CD4-positive, alpha-beta T cell treated with Interleukin-21 for 1 hour (primary cell): Measurements from ENCODE around the gene THRB.

Source experiments
- DNase-seq: peaks from one replicate; pipeline ENCODE4 v3.0.0-alpha.2; 2020

The THRB gene

GRCh38 chr3:24510030-24510648, 15.5 kb upstream of the THRB start:
- DNase-seq: no peak

GRCh38 chr3:24508423-24508839, 13.8 kb upstream of the THRB start:
- no peak for DNase-seq

DNA sequence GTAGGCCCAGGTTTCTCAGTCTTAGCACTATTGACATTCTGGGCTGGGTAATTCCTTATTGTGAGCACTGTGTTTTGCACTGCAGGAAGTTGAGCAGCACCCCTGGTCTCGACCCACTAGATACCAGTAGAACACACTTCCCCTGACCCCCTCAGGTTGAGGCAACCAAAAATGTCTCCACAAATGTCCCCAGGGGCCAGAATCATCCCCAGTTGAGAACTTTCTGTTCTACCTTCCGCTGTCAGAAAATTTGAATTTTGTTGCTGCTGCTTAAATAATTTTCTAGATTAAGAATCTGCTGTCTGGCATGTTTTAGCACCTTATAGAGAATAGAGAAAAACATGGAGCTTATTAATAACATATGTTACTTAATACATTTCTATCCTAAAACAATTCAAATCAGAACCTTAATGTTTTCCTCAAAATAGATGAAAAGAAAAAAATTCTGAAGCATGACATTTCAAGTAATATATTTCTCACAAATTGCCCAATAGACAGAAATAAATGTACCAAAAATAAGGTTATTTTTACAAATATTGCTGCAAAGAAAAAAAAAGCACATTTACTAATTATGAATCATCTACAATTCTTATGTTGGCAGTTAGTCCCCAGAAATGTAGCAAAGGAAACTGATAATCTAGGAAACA, 13.2 kb upstream of the THRB start:
- no peak for DNase-seq

- DNase-seq: no peak
Measured at GRCh38 chr3:24506966-24507775, 12.5 kb upstream of the THRB start.

DNA sequence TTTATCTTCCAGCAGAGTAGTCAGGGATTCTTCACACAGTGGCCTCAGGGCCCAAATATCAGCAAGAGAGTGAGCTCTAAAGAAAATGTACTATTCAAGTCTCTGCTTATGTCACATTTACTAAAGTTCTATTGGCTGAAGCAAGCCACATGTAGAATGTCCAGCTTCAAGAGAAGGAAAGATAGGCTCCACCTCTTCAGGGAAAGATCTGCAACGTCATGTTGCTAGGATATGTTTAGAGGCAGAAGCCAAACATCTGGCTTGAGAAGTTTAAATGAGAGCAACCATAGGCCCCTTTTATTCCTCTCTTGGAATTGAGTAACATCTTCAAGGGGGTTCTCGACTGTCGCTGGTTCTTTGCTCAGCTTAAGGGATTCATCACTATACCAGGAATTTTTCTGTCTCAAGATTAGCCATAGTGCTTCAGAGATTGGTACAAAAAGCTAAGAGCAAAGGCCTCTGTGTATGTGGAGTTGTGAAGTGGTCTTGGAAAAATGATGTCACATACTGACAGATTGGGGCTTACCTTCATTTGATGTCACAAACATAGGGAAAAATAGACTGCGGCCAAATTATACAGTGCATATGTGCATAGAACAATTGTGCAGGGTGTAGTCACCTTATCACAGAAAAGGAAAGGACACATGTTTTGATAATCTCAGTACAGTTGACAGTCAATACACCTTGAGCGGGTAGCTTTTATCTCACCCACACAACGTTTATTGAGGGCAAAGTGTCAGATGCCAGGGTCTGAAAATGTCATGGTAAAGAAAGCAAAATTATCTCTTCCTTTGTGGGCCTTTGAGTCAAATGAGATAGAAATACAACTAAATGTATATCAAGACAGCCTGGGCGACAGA, 11.3 kb upstream of the THRB start:
- no peak for DNase-seq

GRCh38 chr3:24504772-24505171, 10.1 kb upstream of the THRB start:
- no peak for DNase-seq

- DNase-seq: no peak
Measured at GRCh38 chr3:24503616-24504113, 9.0 kb upstream of the THRB start.

DNA sequence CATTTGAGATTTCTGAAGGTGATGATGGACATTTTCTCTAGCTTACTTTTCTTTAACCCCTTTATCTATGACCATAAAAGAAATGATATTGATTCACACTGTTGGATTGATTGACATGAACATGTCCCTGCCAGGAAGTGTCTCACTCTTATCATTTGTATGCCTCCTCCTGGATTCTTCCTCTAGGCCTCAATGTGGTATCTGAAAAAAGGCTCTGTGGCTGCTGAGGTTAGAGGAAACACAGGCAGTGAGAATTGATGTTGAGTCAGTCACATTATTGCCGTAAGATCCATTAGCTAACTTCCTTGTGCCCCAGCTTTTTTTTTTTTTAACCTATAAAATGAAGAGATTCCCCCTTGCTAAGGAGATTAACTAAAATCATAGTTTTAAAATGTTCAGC, 8.0 kb upstream of the THRB start:
- DNase-seq: no peak

GRCh38 chr3:24500806-24501205, 6.2 kb upstream of the THRB start:
- DNase-seq: no peak

DNA sequence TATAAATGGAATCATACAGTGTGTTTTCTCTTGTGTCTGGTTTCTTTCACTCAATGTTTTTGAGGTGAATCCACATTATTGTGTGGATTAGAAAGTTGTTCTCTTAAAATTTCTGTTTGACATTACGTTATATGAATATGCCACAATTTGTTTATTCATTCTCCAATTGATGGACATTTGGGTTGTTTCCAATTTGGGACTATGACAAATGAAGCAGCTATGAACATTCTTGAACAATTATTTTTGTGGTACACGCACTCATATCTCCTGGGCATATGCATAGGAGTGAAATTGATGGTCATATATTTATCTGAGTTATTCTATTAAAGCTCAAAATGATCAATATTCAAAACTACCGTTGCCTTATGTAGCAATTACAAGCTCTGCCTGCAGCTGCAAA, 5.3 kb upstream of the THRB start:
- DNase-seq: no peak

GRCh38 chr3:24498796-24499195, 4.1 kb upstream of the THRB start:
- DNase-seq: no peak

GRCh38 chr3:24498391-24498790, 3.7 kb upstream of the THRB start:
- DNase-seq: no peak

DNA sequence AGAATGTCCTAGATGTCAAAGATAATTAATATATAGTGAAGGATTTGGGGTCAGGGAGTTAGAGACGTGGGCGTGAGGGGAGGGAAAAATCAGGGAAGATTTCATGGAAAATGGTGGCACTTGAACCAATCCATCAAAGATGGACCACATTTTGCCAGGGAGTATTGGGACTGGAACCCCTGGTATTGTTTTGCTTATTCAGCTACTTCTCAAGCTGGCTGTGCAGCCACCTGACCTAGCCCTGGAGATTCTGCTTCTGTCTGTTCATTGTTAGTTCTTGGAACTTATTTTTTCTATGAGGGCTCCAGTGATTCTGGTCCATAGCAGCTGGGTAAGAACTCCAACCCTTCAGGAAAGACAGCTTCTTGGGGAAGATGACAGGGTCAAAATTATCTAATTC, 3.3 kb upstream of the THRB start:
- DNase-seq: no peak

- DNase-seq: no peak
Measured at GRCh38 chr3:24496529-24497482, 2.2 kb upstream of the THRB start.

GRCh38 chr3:24495326-24495994, 810 bp upstream of the THRB start:
- no peak for DNase-seq

- no peak for DNase-seq
Measured at GRCh38 chr3:24493746-24494617, 668 bp downstream of the THRB start.

- no peak for DNase-seq
Measured at GRCh38 chr3:24492971-24493551, 1.6 kb downstream of the THRB start.

DNA sequence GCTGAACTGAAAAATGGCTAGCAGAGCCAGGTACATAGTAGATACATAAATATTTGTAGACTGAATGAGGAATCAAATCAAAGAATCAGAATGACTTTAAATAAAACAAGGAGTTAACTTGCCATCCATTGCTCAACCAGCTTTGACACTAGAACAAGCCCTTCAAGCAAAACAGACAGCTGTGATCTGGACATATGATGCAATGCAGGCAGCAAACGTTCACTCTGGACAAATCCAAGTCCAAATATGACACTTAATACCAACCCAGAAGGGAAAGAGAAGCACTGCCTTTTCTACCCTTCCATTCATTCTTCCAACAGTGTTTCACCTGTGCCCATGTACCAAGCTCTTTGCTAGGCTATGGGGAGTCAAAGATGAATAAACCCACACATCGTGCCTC, 4.5 kb downstream of the THRB start:
- DNase-seq: no peak

DNA sequence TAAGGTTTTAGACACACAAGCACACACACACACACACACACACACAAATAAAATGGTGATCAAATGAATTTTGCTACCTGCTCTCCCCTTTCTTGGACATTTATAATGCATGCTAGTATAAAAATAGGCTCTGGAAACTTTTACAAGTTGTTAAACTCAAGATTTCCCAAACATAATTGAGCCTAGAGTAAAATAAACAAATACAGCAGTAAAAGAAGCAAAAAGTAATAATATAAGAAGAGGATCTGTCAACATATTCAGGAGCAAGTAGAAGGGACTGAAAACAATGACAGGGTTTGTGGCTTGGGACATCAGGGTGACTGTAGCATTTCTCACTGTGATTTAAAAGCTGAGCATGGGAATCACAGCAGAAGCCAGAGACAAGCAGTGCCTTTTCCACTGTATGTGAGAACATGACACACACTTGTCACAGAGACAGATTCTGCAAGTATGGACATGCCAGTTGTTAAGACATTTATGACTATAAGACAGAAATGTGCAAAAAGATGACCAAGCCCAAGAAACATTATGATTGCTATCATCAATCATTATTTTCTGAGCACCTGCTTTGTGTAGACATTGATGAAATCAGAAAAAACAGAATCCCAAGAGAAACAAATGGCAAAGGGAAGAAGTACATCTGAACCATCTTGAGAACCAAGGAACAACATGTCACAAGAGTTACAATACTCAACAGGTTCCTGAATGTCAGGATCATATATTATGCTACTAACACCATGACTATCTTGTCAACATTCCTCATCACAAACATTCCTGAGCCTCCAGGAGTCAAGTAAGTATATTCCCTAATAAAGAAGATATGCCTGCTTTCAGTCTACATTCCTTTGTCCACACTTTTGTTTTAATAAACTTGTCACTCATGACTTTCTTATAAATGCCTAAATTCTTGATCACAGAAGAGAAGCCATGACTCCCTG, 7.1 kb downstream of the THRB start:
- no peak for DNase-seq
